HepG2 (cell line): Measurements from ENCODE around the gene GAREM2. TPM values are rescaled to one million over a fixed set of nuclear protein-coding genes. Genes with fewer than 3 reads are reported as not detected.

Experiments used
- ATAC-seq: fragments of 200-7000 bp; cut with Tn5 transposase; 3 replicates; pipeline ENCODE4 v1.9.1; 2020; ENCODE audit warnings: mild to moderate bottlenecking, moderate library complexity
- BruUV-seq: library from RNA; stranded (reverse); fragments of 400-500 nt; replicated peaks from 2 replicates; lab custom pipeline; 2021; lab: Mats Ljungman, UMichigan
- CTCF ChIA-PET: fragments of 300-600 bp; formaldehyde crosslinking; extraction: SDS; loops from one replicate; lab custom pipeline; 2021; ENCODE audit warnings: low total read pairs, inconsistent platforms, low intra/inter-chr PET ratio; lab: Yijun Ruan, JAX
- POLR2A ChIA-PET: fragments of 350-600 bp; sonication (Branson Sonifier 250); formaldehyde crosslinking; loops from one replicate; lab custom pipeline; 2020; ENCODE audit warnings: antibody characterized with exemption, inconsistent platforms; lab: Yijun Ruan, JAX
- DNase-seq: peaks from one replicate; pipeline ENCODE4 v3.0.0-alpha.2; 2015; ENCODE audit warnings: low spot score
- FAIRE-seq: peaks from 3 replicates; lab custom pipeline; 2011; peaks lifted over from hg19 to GRCh38; lab: Jason Lieb, UNC
- H2AFZ ChIP-seq: one replicate; pipeline ENCODE4 v1.6.1; 2011; ENCODE audit warnings: low read length, inconsistent platforms
- H3K27ac ChIP-seq: fragments of 300-600 bp; 3 replicates; pipeline ENCODE4 v1.8.0; 2011; ENCODE audit warnings: mixed run types, mild to moderate bottlenecking, mixed read lengths, low read length, inconsistent platforms; ENCODE audit not compliant: insufficient read depth; ENCODE audit errors: extremely low read length
- H3K27me3 ChIP-seq, 2 experiments: fragments of 200-600 bp in 1 of 2; 2 replicates in 1 of 2; 3 replicates in 1 of 2; pipeline versions ENCODE4 v1.6.0 to v1.8.0; 2011; ENCODE audit warnings: low read length in 2 of 2, mild to moderate bottlenecking in 2 of 2, moderate library complexity in 2 of 2, inconsistent platforms in 1 of 2; ENCODE audit not compliant: insufficient read depth in 2 of 2, control insufficient read depth in 1 of 2
- H3K36me3 ChIP-seq, 2 experiments: fragments of 200-600 bp in 1 of 2; replicated peaks in 1 of 2; 2 replicates in 1 of 2; 3 replicates in 1 of 2; pipeline versions ENCODE4 v1.5.1 to v1.8.0; 2011; ENCODE audit warnings: low read length in 2 of 2, inconsistent platforms in 1 of 2; ENCODE audit not compliant: insufficient read depth in 2 of 2, control insufficient read depth in 1 of 2
- H3K4me1 ChIP-seq: 2 replicates; pipeline ENCODE4 v1.5.1; 2012; ENCODE audit warnings: low read length, inconsistent platforms; ENCODE audit not compliant: insufficient read depth
- H3K4me2 ChIP-seq: 2 replicates; pipeline ENCODE4 v1.6.0; 2011; ENCODE audit warnings: low read depth, low read length, inconsistent platforms
- H3K4me3 ChIP-seq, 3 experiments: fragments of 200-600 bp in 1 of 3; sonication (generic), shearing (Covaris generic) in 1 of 3; replicated peaks in 1 of 3; 2 replicates each; pipeline ENCODE4 v1.5.1; 2011 to 2016; ENCODE audit warnings: low read length in 3 of 3, inconsistent platforms in 2 of 3, low read depth in 2 of 3, mild to moderate bottlenecking in 2 of 3, control low read depth in 1 of 3, mixed read lengths in 1 of 3; ENCODE audit not compliant: insufficient read depth in 1 of 3
- H3K79me2 ChIP-seq: one replicate; pipeline ENCODE4 v1.6.1; 2011; ENCODE audit warnings: low read length, inconsistent platforms; ENCODE audit not compliant: insufficient read depth
- H3K9ac ChIP-seq: 2 replicates; pipeline ENCODE4 v1.6.0; 2011; ENCODE audit warnings: mild to moderate bottlenecking, low read depth, low read length, inconsistent platforms; ENCODE audit not compliant: insufficient read depth
- H3K9me3 ChIP-seq: 2 replicates; pipeline ENCODE4 v1.5.1; 2012; ENCODE audit warnings: mild to moderate bottlenecking, low read length
- H4K20me1 ChIP-seq: 2 replicates; pipeline ENCODE4 v1.6.0; 2011; ENCODE audit warnings: inconsistent platforms, mild to moderate bottlenecking, low read length, moderate library complexity; ENCODE audit not compliant: insufficient read depth
- BRD4 ChIP-seq: sonication (generic); formaldehyde crosslinking; IDR thresholded peaks from 2 replicates; pipeline ENCODE4 v1.4.0; 2020; ENCODE audit warnings: missing genetic modification reagents
- CBX5 ChIP-seq: sonication (generic); formaldehyde crosslinking; IDR thresholded peaks from 2 replicates; pipeline ENCODE4 v1.4.0; 2020; ENCODE audit warnings: missing genetic modification reagents, borderline replicate concordance
- ISX ChIP-seq: sonication (generic); formaldehyde crosslinking; conservative IDR thresholded peaks from 2 replicates; pipeline ENCODE4 v1.5.0; 2020; ENCODE audit warnings: missing genetic modification reagents
- MEIS1 ChIP-seq: sonication (generic); formaldehyde crosslinking; IDR thresholded peaks from 2 replicates; pipeline ENCODE4 v1.9.0; 2021; ENCODE audit warnings: mild to moderate bottlenecking, missing genetic modification reagents, moderate library complexity, borderline replicate concordance
- NCOA2 ChIP-seq: sonication (generic); formaldehyde crosslinking; IDR thresholded peaks from 2 replicates; pipeline ENCODE4 v1.8.0; 2022; ENCODE audit warnings: inconsistent platforms
- NFKB2 ChIP-seq: sonication (generic); formaldehyde crosslinking; IDR thresholded peaks from 2 replicates; pipeline ENCODE4 v1.4.0; 2020; ENCODE audit warnings: missing genetic modification reagents, borderline replicate concordance
- PCBP2 ChIP-seq: fragments of 200-400 bp; formaldehyde crosslinking; optimal IDR thresholded peaks from 2 replicates; pipeline ENCODE3; 2018; ENCODE audit warnings: low read length, low read depth; ENCODE audit not compliant: poor library complexity, severe bottlenecking
- RFX3 ChIP-seq: IDR thresholded peaks from 2 replicates; pipeline ENCODE4 v1.6.1; 2016; ENCODE audit warnings: missing biosample characterization, missing genetic modification reagents
- SALL1 ChIP-seq: sonication (generic); formaldehyde crosslinking; IDR thresholded peaks from 2 replicates; pipeline ENCODE4 v1.8.0; 2022; ENCODE audit warnings: mild to moderate bottlenecking, missing genetic modification reagents
- SP4 ChIP-seq: sonication (generic); formaldehyde crosslinking; IDR thresholded peaks from 2 replicates; pipeline ENCODE4 v1.8.1; 2023; ENCODE audit warnings: mild to moderate bottlenecking, missing genetic modification reagents
- ZBTB20 ChIP-seq: sonication (generic); formaldehyde crosslinking; IDR thresholded peaks from 2 replicates; pipeline ENCODE4 v1.8.1; 2023; ENCODE audit warnings: missing genetic modification reagents, low read depth, mild to moderate bottlenecking, borderline replicate concordance
- ZNF891 ChIP-seq: sonication (generic); formaldehyde crosslinking; IDR thresholded peaks from 2 replicates; pipeline ENCODE4 v1.5.0; 2020; ENCODE audit warnings: mild to moderate bottlenecking, missing genetic modification reagents
- WGBS: methylation state at CpG from one replicate; pipeline ENCODE4 v1.1.6; 2017; ENCODE audit warnings: low lambda C conversion rate; 5-methylcytosine and 5-hydroxymethylcytosine counted together
- in situ Hi-C: cut with HindIII; loops from 2 replicates; pipeline ENCODE4 v1.10.0; 2017; ENCODE audit warnings: low pct_unique_long_range_greater_than_20kb; ENCODE audit not compliant: extremely low pct_ligation_motif_present
- intact Hi-C: fragments of 100-400 bp; cut with micrococcal nuclease; formaldehyde crosslinking; loops from one replicate; pipeline ENCODE4 v1.10.0; 2022; ENCODE audit not compliant: unreplicated experiment
- polyA plus RNA-seq, 8 experiments: library from polyadenylated mRNA; depleted of rRNA in 3 of 8; stranded (reverse) in 7 of 8; unstranded in 1 of 8; fragments of >200 nt; fragmentation: Illumina TruSeq in 4 of 8; extraction: Trizol in 4 of 8; gene quantifications; 2 replicates each; pipeline versions ENCODE4 v1.2.1 to v1.2.3, GENCODE V29; 2011 to 2016; ENCODE audit warnings: low read depth in 4 of 8, missing spikeins in 1 of 8, mixed read lengths in 1 of 8; ENCODE audit not compliant: insufficient read depth in 1 of 8
- total RNA-seq, 5 experiments: library from RNA; depleted of rRNA; stranded (reverse); fragments of >200 nt; fragmentation: Illumina TruSeq; extraction: Trizol; gene quantifications; 2 replicates each; pipeline ENCODE4 v1.2.3, GENCODE V29; 2016; ENCODE audit warnings: low read depth in 1 of 5
- TF ChIP-seq, protein P1 (sequence below): sonication (generic); formaldehyde crosslinking; IDR thresholded peaks from 2 replicates; pipeline ENCODE4 v1.4.0; 2020; ENCODE audit warnings: missing genetic modification reagents
- TF ChIP-seq, protein P2 (sequence below): sonication (generic); formaldehyde crosslinking; IDR thresholded peaks from 2 replicates; pipeline ENCODE4 v1.5.0; 2020; ENCODE audit warnings: missing genetic modification reagents, mild to moderate bottlenecking, borderline replicate concordance

Gene GAREM2
- total and polyA plus RNA-seq, 2 of the 13 experiments (the other 11 are each of a cell fraction or from before 2014, with no cell fraction given) = 0.29 to 0.38 TPM

DNA sequence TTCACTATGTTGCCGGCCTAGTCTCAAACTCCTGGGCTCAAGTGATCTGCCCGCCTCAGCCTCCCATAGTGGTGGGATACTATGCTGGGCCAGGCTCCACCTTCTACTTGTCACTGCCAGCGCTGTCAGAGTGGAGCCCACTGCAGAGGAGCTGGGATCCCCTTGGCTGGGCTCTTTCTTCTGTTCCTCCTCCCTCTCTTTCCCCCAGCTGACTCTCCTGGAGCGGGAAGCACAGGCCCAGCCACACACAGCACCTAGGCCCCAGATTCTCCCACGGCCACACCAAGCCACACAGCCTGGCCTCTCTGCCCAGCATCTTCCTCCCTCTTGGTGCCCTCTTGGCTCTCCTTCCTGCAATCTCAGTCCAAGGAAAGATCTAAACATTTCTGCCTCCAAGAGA lies 3.7 kb upstream of the GAREM2 start:
- Histone ChIP-seq H2AFZ (no peak overlapping the region), H4K20me1 (no peaks in the 10 kb centered on the region; the same call in 1 of the 2 replicates), H3K4me3 (no peak overlapping the region), H3K27ac (no peak overlapping the region), H3K36me3 (no peaks in the 10 kb centered on the region), H3K9me3 (no peaks in the 10 kb centered on the region)
- CTCF ChIA-PET = no interaction called here
- in situ Hi-C loops = no loop called here
- no peak for DNase-seq
- no peak; the same call in 2 of the 3 replicates for ATAC-seq
- TF ChIP-seq RFX3 = no peak
- TF ChIP-seq BRD4 (CRISPR knock-in tag) = no peak
- TF ChIP-seq CBX5 (CRISPR knock-in tag) = no peak
- no peak for TF ChIP-seq SP4 (CRISPR knock-in tag)
- TF ChIP-seq, all 625 proteins: peak for 0
- FAIRE-seq = no peak
- peaks cover 3 to 27% of the 10 kb centered on the region in 2 experiments for H3K27me3 ChIP-seq
- BruUV-seq = no TSS peak
- POLR2A ChIA-PET = no interaction called here
- 62% methylated on average over 5 of the region's 5 CpGs for WGBS
- peaks cover 16% of the 10 kb centered on the region for H3K4me1 ChIP-seq
- H3K79me2 ChIP-seq = no peaks in the 10 kb centered on the region
- no peak overlapping the region for H3K9ac ChIP-seq
- intact Hi-C loops = no loop called here
- no peak overlapping the region for H3K4me2 ChIP-seq

DNA sequence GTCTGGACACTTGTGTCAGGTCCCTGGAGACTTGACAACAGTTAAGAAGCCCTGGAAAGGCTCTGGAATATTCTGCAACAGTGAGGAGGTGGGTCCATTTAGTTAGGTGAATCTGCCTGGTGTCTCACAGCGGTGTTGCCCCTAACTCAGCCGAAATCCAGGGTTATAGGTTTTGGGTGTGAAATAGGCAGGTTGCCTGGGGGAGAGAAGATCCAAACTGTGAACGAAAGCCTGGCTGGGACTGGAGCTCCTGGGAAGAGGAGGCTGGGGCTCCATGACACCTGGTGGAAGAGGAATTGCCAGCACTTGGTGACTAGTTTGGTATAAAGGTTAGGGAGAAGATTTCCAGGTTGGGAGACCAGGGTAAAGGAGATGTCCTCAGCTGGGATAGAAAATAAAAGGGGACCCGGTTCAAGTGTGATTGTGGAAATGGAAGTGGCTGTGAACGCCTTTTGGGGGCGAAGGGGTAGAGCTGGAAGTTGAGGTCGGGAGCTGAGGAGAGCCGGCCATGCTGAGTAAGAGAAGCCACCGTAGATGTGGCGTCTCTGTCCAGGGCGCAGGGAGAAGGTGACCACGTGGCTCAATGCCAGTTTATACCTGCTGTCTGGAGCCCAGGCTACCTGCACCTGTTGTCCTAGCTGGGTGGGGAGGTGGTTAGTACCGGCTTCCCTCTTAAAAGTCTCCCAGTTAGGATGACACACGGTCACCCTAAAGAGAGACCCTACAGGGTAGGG lies 3.0 kb upstream of the GAREM2 start:
- ATAC-seq = peak; percentile 11; the same call in 2 of the 3 replicates
- no peak for TF ChIP-seq SALL1 (CRISPR knock-in tag)
- TF ChIP-seq ZBTB20 (CRISPR knock-in tag) = no peak
- no peak for TF ChIP-seq ISX (CRISPR knock-in tag)
- no peak for TF ChIP-seq NCOA2 (CRISPR knock-in tag)
- TF ChIP-seq MEIS1 (CRISPR knock-in tag) = no peak
- no peak for TF ChIP-seq NFKB2 (CRISPR knock-in tag)
- no peak for TF ChIP-seq PCBP2
- TF ChIP-seq, protein P1, sequence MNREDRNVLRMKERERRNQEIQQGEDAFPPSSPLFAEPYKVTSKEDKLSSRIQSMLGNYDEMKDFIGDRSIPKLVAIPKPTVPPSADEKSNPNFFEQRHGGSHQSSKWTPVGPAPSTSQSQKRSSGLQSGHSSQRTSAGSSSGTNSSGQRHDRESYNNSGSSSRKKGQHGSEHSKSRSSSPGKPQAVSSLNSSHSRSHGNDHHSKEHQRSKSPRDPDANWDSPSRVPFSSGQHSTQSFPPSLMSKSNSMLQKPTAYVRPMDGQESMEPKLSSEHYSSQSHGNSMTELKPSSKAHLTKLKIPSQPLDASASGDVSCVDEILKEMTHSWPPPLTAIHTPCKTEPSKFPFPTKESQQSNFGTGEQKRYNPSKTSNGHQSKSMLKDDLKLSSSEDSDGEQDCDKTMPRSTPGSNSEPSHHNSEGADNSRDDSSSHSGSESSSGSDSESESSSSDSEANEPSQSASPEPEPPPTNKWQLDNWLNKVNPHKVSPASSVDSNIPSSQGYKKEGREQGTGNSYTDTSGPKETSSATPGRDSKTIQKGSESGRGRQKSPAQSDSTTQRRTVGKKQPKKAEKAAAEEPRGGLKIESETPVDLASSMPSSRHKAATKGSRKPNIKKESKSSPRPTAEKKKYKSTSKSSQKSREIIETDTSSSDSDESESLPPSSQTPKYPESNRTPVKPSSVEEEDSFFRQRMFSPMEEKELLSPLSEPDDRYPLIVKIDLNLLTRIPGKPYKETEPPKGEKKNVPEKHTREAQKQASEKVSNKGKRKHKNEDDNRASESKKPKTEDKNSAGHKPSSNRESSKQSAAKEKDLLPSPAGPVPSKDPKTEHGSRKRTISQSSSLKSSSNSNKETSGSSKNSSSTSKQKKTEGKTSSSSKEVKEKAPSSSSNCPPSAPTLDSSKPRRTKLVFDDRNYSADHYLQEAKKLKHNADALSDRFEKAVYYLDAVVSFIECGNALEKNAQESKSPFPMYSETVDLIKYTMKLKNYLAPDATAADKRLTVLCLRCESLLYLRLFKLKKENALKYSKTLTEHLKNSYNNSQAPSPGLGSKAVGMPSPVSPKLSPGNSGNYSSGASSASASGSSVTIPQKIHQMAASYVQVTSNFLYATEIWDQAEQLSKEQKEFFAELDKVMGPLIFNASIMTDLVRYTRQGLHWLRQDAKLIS (CRISPR knock-in tag) = no peak
- TF ChIP-seq ZNF891 (CRISPR knock-in tag) = no peak
- TF ChIP-seq, protein P2, sequence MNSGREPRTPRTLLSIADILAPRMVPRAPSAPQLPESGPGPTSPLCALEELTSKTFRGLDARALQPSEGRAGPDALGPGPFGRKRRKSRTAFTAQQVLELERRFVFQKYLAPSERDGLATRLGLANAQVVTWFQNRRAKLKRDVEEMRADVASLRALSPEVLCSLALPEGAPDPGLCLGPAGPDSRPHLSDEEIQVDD (CRISPR knock-in tag) = no peak

More for the DNA sequence above, 3.0 kb upstream of the GAREM2 start:
- H3K4me2 ChIP-seq = no peak overlapping the region
- H3K27me3 ChIP-seq = peaks cover 8 to 33% of the 10 kb centered on the region in 2 experiments
- H4K20me1 ChIP-seq = no peaks in the 10 kb centered on the region; the same call in 1 of the 2 replicates
- no peak overlapping the region for H3K4me3 ChIP-seq
- H2AFZ ChIP-seq = no peak overlapping the region
- FAIRE-seq (no peak), DNase-seq (no peak)
- H3K79me2 ChIP-seq = no peaks in the 10 kb centered on the region
- ChIA-PET CTCF (no interaction called here), POLR2A (no interaction called here)
- no peaks in the 10 kb centered on the region for H3K9me3 ChIP-seq
- no peak overlapping the region for H3K27ac ChIP-seq
- peaks cover 10% of the 10 kb centered on the region for H3K4me1 ChIP-seq
- WGBS = 59% methylated on average over 14 of the region's 14 CpGs
- in situ Hi-C loops = no loop called here
- H3K36me3 ChIP-seq = no peaks in the 10 kb centered on the region
- BruUV-seq = no TSS peak
- H3K9ac ChIP-seq = no peak overlapping the region
- intact Hi-C loops = loop anchor here (5.0 kb wide), 1 partner anchor 157 kb away; no protein-coding TSS in a partner anchor
